DMS53 (cell line): ENCODE results near the gene GLYR1.

Experiments
- DNase-seq: peaks from one replicate; lab custom pipeline; 2025; lab: John Stamatoyannopoulos, UW

The GLYR1 gene

GRCh38 chr16:4763791-4764190, 83.3 kb downstream of the GLYR1 start:
- DNase-seq, result no peak

GRCh38 chr16:4762205-4762604, 84.9 kb downstream of the GLYR1 start:
- DNase-seq, result no peak

GRCh38 chr16:4760221-4760910, 86.7 kb downstream of the GLYR1 start:
- no peak for DNase-seq

GRCh38 chr16:4755687-4756086, 91.4 kb downstream of the GLYR1 start:
- no peak for DNase-seq

GRCh38 chr16:4754865-4755264, 92.2 kb downstream of the GLYR1 start:
- no peak for DNase-seq

- no peak for DNase-seq
Observed at GRCh38 chr16:4753227-4753626, 93.9 kb downstream of the GLYR1 start.
